Upper lobe of left lung (tissue), 4 donors: ENCODE measurements around the gene NECTIN2.

Source experiments
- EP300 ChIP-seq, 4 donors: sonication (generic); formaldehyde crosslinking; IDR thresholded peaks; one replicate each; pipeline ENCODE4 v1.5.1; 2017; ENCODE audit warnings: antibody characterized with exemption in 4 of 4, control low read depth in 2 of 4
- POLR2A ChIP-seq, 4 donors: fragments of 450-650 bp; IDR thresholded peaks; one replicate each; pipeline ENCODE4 v1.5.1; 2016 to 2017; ENCODE audit warnings: antibody characterized with exemption in 4 of 4, mild to moderate bottlenecking in 2 of 4
- TF ChIP-seq, protein P1 (sequence below), 6 experiments: fragments of 450-650 bp in 4 of 6; fragments of 200-600 bp in 2 of 6; sonication (generic) in 2 of 6; IDR thresholded peaks; one replicate each; pipeline ENCODE4 v1.5.1; 2016 to 2019; ENCODE audit warnings: antibody characterized with exemption in 6 of 6

DNA sequence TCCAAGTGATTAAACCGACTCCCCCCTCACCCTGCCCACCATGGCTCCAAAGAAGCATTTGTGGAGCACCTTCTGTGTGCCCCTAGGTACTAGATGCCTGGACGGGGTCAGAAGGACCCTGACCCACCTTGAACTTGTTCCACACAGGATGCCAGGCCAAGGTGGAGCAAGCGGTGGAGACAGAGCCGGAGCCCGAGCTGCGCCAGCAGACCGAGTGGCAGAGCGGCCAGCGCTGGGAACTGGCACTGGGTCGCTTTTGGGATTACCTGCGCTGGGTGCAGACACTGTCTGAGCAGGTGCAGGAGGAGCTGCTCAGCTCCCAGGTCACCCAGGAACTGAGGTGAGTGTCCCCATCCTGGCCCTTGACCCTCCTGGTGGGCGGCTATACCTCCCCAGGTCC, 61.5 kb downstream of the NECTIN2 start:
- TF ChIP-seq, protein P1, sequence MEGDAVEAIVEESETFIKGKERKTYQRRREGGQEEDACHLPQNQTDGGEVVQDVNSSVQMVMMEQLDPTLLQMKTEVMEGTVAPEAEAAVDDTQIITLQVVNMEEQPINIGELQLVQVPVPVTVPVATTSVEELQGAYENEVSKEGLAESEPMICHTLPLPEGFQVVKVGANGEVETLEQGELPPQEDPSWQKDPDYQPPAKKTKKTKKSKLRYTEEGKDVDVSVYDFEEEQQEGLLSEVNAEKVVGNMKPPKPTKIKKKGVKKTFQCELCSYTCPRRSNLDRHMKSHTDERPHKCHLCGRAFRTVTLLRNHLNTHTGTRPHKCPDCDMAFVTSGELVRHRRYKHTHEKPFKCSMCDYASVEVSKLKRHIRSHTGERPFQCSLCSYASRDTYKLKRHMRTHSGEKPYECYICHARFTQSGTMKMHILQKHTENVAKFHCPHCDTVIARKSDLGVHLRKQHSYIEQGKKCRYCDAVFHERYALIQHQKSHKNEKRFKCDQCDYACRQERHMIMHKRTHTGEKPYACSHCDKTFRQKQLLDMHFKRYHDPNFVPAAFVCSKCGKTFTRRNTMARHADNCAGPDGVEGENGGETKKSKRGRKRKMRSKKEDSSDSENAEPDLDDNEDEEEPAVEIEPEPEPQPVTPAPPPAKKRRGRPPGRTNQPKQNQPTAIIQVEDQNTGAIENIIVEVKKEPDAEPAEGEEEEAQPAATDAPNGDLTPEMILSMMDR (IDR thresholded peaks at IDR 0.05), result no peak
- TF ChIP-seq POLR2A (IDR thresholded peaks at IDR 0.05) (no peak), EP300 (IDR thresholded peaks at IDR 0.05) (no peak)
